KMS-11 (cell line): ENCODE measurements around the gene MMP11.

Experiments used
- H2AFZ ChIP-seq: fragments of 200-600 bp; sonication (generic); 2 replicates; pipeline ENCODE4 v1.6.1; 2016; ENCODE audit warnings: antibody characterized with exemption, mixed run types, low read depth
- H3K27ac ChIP-seq: fragments of 200-600 bp; sonication (generic); 2 replicates; pipeline ENCODE4 v1.6.1; 2016; ENCODE audit warnings: mild to moderate bottlenecking, mixed run types
- H3K27me3 ChIP-seq: fragments of 200-600 bp; sonication (generic); 2 replicates; pipeline ENCODE4 v1.6.1; 2017; ENCODE audit warnings: mild to moderate bottlenecking, low read depth, mixed run types, moderate library complexity; ENCODE audit not compliant: insufficient read depth
- H3K36me3 ChIP-seq: fragments of 200-600 bp; sonication (generic); 2 replicates; pipeline ENCODE4 v1.6.1; 2017; ENCODE audit warnings: mild to moderate bottlenecking, mixed run types; ENCODE audit not compliant: insufficient read depth
- H3K4me1 ChIP-seq: fragments of 200-600 bp; sonication (generic); 2 replicates; pipeline ENCODE4 v1.6.1; 2016; ENCODE audit warnings: mild to moderate bottlenecking, low read depth, mixed run types; ENCODE audit not compliant: poor library complexity, severe bottlenecking
- H3K4me2 ChIP-seq: fragments of 200-600 bp; sonication (generic); 2 replicates; pipeline ENCODE4 v1.7.0; 2016; ENCODE audit warnings: mild to moderate bottlenecking, mixed run types
- H3K4me3 ChIP-seq: fragments of 200-600 bp; sonication (generic); IDR thresholded peaks from 2 replicates; pipeline ENCODE4 v1.6.1; 2017; ENCODE audit warnings: low read depth, low read length, mixed read lengths; ENCODE audit not compliant: insufficient read depth
- H3K79me2 ChIP-seq: fragments of 200-600 bp; sonication (generic); 2 replicates; pipeline ENCODE4 v1.6.1; 2016; ENCODE audit warnings: low read depth, mixed run types; ENCODE audit not compliant: insufficient read depth
- H3K9ac ChIP-seq: fragments of 200-600 bp; sonication (generic); 2 replicates; pipeline ENCODE4 v1.6.1; 2016; ENCODE audit warnings: mild to moderate bottlenecking, mixed run types
- H4K20me1 ChIP-seq: fragments of 200-600 bp; sonication (generic); 2 replicates; pipeline ENCODE4 v1.6.1; 2016; ENCODE audit warnings: mild to moderate bottlenecking, mixed run types; ENCODE audit not compliant: insufficient read depth
- TF ChIP-seq, protein P1 (sequence below): fragments of 200-600 bp; sonication (generic); conservative IDR thresholded peaks from 2 replicates; pipeline ENCODE4 v1.6.1; 2017; ENCODE audit warnings: low read depth, mild to moderate bottlenecking, antibody characterized with exemption, low read length, moderate library complexity, mixed read lengths

The MMP11 gene

DNA sequence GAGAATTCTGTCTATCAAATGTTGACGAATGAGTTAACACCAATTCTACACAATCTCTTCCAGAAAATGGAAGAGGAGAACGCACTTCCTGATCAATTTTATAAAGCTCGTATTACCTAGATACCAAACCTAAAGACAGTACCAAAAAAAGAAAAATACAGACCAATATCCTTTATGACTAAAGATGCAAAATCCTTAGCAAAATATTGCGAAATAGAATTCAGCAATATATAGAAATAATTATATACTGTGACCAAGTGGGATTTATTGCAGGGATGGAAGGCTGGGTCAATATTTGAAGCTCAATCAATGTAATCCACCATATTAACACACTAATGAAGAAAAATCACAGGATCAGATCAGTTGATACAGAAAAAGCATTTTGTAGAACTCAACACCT, 39.7 kb downstream of the MMP11 start:
- Histone ChIP-seq H3K4me2 (no peak overlapping the region), H3K36me3 (no peaks in the 10 kb centered on the region), H3K79me2 (no peaks in the 10 kb centered on the region), H3K9ac (no peak overlapping the region), H3K27me3 (no peaks in the 10 kb centered on the region), H3K4me1 (no peaks in the 10 kb centered on the region), H3K27ac (no peak overlapping the region), H4K20me1 (no peaks in the 10 kb centered on the region), H2AFZ (no peak overlapping the region), H3K4me3 (no peak overlapping the region)
- TF ChIP-seq, protein P1, sequence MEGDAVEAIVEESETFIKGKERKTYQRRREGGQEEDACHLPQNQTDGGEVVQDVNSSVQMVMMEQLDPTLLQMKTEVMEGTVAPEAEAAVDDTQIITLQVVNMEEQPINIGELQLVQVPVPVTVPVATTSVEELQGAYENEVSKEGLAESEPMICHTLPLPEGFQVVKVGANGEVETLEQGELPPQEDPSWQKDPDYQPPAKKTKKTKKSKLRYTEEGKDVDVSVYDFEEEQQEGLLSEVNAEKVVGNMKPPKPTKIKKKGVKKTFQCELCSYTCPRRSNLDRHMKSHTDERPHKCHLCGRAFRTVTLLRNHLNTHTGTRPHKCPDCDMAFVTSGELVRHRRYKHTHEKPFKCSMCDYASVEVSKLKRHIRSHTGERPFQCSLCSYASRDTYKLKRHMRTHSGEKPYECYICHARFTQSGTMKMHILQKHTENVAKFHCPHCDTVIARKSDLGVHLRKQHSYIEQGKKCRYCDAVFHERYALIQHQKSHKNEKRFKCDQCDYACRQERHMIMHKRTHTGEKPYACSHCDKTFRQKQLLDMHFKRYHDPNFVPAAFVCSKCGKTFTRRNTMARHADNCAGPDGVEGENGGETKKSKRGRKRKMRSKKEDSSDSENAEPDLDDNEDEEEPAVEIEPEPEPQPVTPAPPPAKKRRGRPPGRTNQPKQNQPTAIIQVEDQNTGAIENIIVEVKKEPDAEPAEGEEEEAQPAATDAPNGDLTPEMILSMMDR: no peak

DNA sequence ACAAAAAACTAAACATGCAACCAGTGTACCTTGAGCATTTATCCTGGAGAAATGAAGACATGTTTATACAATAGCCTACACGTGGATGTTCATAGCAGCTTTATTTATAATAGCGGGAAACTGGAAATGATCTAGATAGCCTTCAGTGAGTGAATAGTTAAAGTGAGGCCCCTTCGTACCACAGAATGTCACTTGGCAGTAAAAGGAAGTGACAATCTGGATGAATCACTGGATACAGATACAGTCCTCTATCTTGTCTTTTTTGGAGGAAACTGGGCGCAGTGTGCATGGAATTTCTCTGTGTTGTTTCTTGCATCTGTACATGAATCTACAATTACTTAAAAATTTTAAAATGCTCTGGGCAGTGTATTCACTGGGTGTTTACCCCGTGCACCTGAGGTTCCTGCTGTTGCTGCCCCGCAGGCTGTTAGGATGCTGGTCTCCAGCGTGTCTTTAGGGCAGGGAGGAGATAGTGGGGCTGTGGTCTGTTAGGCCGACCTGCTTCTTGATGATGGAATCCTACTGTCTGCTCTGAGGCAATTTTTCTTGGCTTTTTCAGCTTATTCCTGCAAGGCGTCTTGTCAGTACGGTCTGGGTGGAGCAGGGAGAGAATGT, 43.0 kb downstream of the MMP11 start:
- Histone ChIP-seq H3K36me3 (no peaks in the 10 kb centered on the region), H3K4me2 (no peak overlapping the region), H3K27ac (no peak overlapping the region), H3K4me3 (no peak overlapping the region), H3K4me1 (no peaks in the 10 kb centered on the region), H4K20me1 (no peaks in the 10 kb centered on the region), H2AFZ (no peak overlapping the region), H3K79me2 (no peaks in the 10 kb centered on the region), H3K9ac (no peak overlapping the region), H3K27me3 (no peaks in the 10 kb centered on the region)
- TF ChIP-seq, protein P1: no peak

DNA sequence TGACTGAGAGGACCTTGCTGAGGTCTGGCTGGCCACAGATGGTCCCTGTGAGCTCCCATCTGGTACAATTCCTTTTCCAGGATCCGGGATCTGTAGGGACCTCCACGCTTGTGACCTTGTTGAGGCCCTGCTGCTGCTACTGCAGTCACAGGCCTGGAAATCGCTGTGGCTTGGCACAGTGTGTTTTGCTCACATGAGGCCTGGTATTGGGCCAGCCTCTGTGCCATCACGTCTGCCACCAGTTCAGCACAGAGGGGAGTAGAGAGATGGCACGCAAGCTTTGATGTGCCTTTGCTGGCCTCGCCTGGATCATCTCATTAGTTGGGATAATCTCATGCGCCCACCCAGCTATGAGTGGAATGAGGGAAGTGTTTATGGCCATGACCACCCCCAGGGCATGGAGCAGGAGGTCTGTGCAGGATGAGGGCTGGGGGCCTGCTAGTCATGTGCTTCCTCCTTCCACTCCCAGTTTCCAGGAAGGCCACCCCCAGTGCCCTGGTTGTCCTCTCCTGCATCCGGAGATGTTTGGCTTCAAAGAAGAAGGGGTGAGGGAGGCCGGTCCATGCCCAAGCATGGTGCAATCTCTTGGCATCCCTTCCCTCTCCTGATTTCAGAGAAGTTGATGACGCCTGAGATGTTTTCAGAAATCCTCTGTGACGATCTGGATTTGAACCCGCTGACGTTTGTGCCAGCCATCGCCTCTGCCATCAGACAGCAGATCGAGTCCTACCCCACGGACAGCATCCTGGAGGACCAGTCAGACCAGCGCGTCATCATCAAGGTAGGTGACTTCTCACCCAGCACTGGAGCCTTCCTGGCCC, 43.7 kb downstream of the MMP11 start:
- TF ChIP-seq, protein P1: no peak
- Histone ChIP-seq H3K4me1 (no peaks in the 10 kb centered on the region), H3K27ac (no peak overlapping the region), H3K79me2 (no peaks in the 10 kb centered on the region), H3K4me2 (no peak overlapping the region), H2AFZ (no peak overlapping the region), H3K9ac (no peak overlapping the region), H3K27me3 (no peaks in the 10 kb centered on the region), H3K4me3 (no peak overlapping the region), H3K36me3 (no peaks in the 10 kb centered on the region), H4K20me1 (no peaks in the 10 kb centered on the region)

DNA sequence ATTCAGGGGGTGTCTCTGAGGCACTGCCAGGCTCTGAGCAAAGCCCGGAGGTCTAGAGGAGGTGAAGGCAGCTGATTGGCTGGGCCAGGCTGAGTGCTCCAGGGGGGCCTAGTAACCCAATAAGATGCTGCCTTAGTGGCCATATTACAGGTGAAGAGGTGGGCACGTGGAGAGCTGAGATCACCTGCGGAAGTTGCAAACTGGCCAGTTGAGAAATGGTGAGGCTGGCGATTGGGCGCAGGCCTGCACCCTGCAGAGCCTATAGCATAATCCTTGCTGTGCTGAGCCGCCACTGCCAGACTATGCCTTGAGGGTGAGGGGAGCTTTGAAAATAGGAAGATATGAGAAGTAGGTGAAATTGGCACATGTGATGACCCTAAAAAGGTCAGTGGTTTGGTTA, 44.5 kb downstream of the MMP11 start:
- Histone ChIP-seq H3K9ac (no peak overlapping the region), H3K36me3 (no peaks in the 10 kb centered on the region), H3K79me2 (no peaks in the 10 kb centered on the region), H2AFZ (no peak overlapping the region), H3K27ac (no peak overlapping the region), H3K4me2 (no peak overlapping the region), H4K20me1 (no peaks in the 10 kb centered on the region), H3K4me1 (no peaks in the 10 kb centered on the region), H3K4me3 (no peak overlapping the region), H3K27me3 (no peaks in the 10 kb centered on the region)
- TF ChIP-seq, protein P1: no peak
